GM12878 (cell line): ENCODE measurements around the gene TDRKH. TPM values are rescaled to one million over a fixed set of nuclear protein-coding genes. Genes with fewer than 3 reads are reported as not detected.
"Not testable (repeated sequence)": the region's sequence is repeated elsewhere in the genome, so short reads cannot be mapped to it uniquely, and the experiment has no call there.

Experiments used
- ATAC-seq: fragments of 200-7000 bp; cut with Tn5 transposase; 3 replicates; pipeline ENCODE4 v1.9.1; 2020; ENCODE audit warnings: mild to moderate bottlenecking, moderate library complexity
- BruUV-seq: library from RNA; stranded (reverse); fragments of 400-500 nt; replicated peaks from 2 replicates; lab custom pipeline; 2021; lab: Mats Ljungman, UMichigan
- CTCF ChIA-PET: fragments of 300-600 bp; sonication (Branson Sonifier 250); formaldehyde crosslinking; extraction: SDS; loops from one replicate; lab custom pipeline; 2021; ENCODE audit warnings: inconsistent platforms; lab: Yijun Ruan, JAX
- POLR2A ChIA-PET: fragments of 350-600 bp; formaldehyde crosslinking; extraction: SDS; loops from one replicate; lab custom pipeline; 2021; ENCODE audit warnings: inconsistent platforms; lab: Charles Lee
- RAD21 ChIA-PET: fragments of 300-600 bp; sonication (Branson Sonifier 250); formaldehyde crosslinking; loops from one replicate; lab custom pipeline; 2023; ENCODE audit warnings: antibody characterized with exemption; ENCODE audit not compliant: unreplicated experiment; lab: Charles Lee
- SMC1A ChIA-PET: fragments of 300-600 bp; sonication (Branson Sonifier 250); formaldehyde crosslinking; loops from one replicate; lab custom pipeline; 2023; ENCODE audit not compliant: unreplicated experiment, uncharacterized antibody; lab: Charles Lee
- DNase-seq: peaks from one replicate; pipeline ENCODE4 v3.0.0-alpha.2; 2011; ENCODE audit warnings: low read depth, low spot score
- FAIRE-seq: peaks from 3 replicates; lab custom pipeline; 2011; peaks lifted over from hg19 to GRCh38; lab: Jason Lieb, UNC
- H2AFZ ChIP-seq: 2 replicates; pipeline ENCODE4 v1.6.0; 2011; ENCODE audit warnings: low read depth, low read length, control low read depth; ENCODE audit not compliant: control insufficient read depth
- H3K27ac ChIP-seq: 2 replicates; pipeline ENCODE4 v1.5.1; 2011; ENCODE audit warnings: control low read depth; ENCODE audit not compliant: control insufficient read depth, insufficient read depth
- H3K27me3 ChIP-seq, 2 experiments: replicated peaks in 1 of 2; 2 replicates each; pipeline versions ENCODE4 v1.6.0 to v1.6.1; 2011; ENCODE audit warnings: low read length in 1 of 2; ENCODE audit not compliant: control insufficient read depth in 2 of 2, insufficient read depth in 2 of 2
- H3K36me3 ChIP-seq, 2 experiments: 2 replicates each; pipeline ENCODE4 v1.5.1; 2011; ENCODE audit warnings: low read length in 1 of 2; ENCODE audit not compliant: control insufficient read depth in 2 of 2, insufficient read depth in 2 of 2
- H3K4me1 ChIP-seq: 2 replicates; pipeline ENCODE4 v1.6.1; 2011; ENCODE audit warnings: mild to moderate bottlenecking, low read length, moderate library complexity, mixed read lengths; ENCODE audit not compliant: control insufficient read depth, insufficient read depth
- H3K4me2 ChIP-seq: 2 replicates; pipeline ENCODE4 v1.6.0; 2011; ENCODE audit warnings: control low read depth; ENCODE audit not compliant: control insufficient read depth, insufficient read depth
- H3K4me3 ChIP-seq: fragments of 200-600 bp; sonication (generic); 2 replicates; pipeline ENCODE4 v1.5.1; 2016
- H3K79me2 ChIP-seq: 2 replicates; pipeline ENCODE4 v1.6.0; 2011; ENCODE audit warnings: low read length; ENCODE audit not compliant: control insufficient read depth, insufficient read depth
- H3K9ac ChIP-seq: 2 replicates; pipeline ENCODE4 v1.8.0; 2011; ENCODE audit warnings: low read length, control low read depth, mixed read lengths; ENCODE audit not compliant: control insufficient read depth, insufficient read depth
- H3K9me3 ChIP-seq: replicated peaks from 3 replicates; pipeline ENCODE4 v1.5.1; 2011; ENCODE audit warnings: mild to moderate bottlenecking, low read length; ENCODE audit not compliant: control insufficient read depth, insufficient read depth
- H4K20me1 ChIP-seq: 2 replicates; pipeline ENCODE4 v1.6.0; 2011; ENCODE audit not compliant: control insufficient read depth, insufficient read depth
- EZH2 ChIP-seq: IDR thresholded peaks from 2 replicates; pipeline ENCODE4 v1.6.1; 2012; ENCODE audit warnings: low read depth, mild to moderate bottlenecking, control low read depth, inconsistent platforms, low read length, borderline replicate concordance; ENCODE audit not compliant: control insufficient read depth
- WGBS: methylation state at CpG from one replicate; pipeline ENCODE4 v1.1.6; 2016; ENCODE audit warnings: low lambda C conversion rate; ENCODE audit not compliant: insufficient replicate concordance, insufficient coverage; ENCODE audit errors: missing lambda C conversion rate; 5-methylcytosine and 5-hydroxymethylcytosine counted together
- in situ Hi-C: fragments of 300-500 bp; cut with MboI; formaldehyde crosslinking; loops from 9 replicates; pipeline ENCODE4 v1.14.3; 2018; ENCODE audit warnings: mixed read lengths
- intact Hi-C: fragments of 100-400 bp; cut with micrococcal nuclease; formaldehyde crosslinking; loops from one replicate; pipeline ENCODE4 v1.14.2; 2022; ENCODE audit not compliant: unreplicated experiment
- polyA plus RNA-seq, 11 experiments: library from polyadenylated mRNA; depleted of rRNA in 4 of 11; unstranded in 6 of 11; stranded (reverse) in 5 of 11; fragments of >200 nt; fragmentation: Nextera tagmentation in 4 of 11; fragmentation: Illumina TruSeq in 1 of 11; extraction: Ambion mirVana in 4 of 11; extraction: Trizol in 1 of 11; gene quantifications; 1 replicate in 1 of 11; 2 replicates in 10 of 11; pipeline versions ENCODE4 v1.2.1 to v1.2.3, GENCODE V29; 2011 to 2016; ENCODE audit warnings: inconsistent platforms in 2 of 11, missing spikeins in 2 of 11, low read depth in 1 of 11
- total RNA-seq, 4 experiments: library from RNA; depleted of rRNA in 3 of 4; stranded (reverse); fragments of >200 nt in 3 of 4; fragmentation: Illumina TruSeq in 1 of 4; extraction: Trizol in 1 of 4; gene quantifications; 2 replicates each; pipeline versions ENCODE4 v1.2.1 to v1.2.3, GENCODE V29; 2013 to 2021
- TF ChIP-seq, protein P1 (sequence below): fragments of 450-650 bp; IDR thresholded peaks from 2 replicates; pipeline ENCODE4 v1.6.1; 2016; ENCODE audit warnings: mild to moderate bottlenecking, moderate library complexity, borderline replicate concordance

The TDRKH gene
- total and polyA plus RNA-seq, 10 of the 15 experiments (the other 5 are each of a cell fraction or from before 2014, with no cell fraction given) = 1.3 to 8.4 (median 2.9) TPM

DNA sequence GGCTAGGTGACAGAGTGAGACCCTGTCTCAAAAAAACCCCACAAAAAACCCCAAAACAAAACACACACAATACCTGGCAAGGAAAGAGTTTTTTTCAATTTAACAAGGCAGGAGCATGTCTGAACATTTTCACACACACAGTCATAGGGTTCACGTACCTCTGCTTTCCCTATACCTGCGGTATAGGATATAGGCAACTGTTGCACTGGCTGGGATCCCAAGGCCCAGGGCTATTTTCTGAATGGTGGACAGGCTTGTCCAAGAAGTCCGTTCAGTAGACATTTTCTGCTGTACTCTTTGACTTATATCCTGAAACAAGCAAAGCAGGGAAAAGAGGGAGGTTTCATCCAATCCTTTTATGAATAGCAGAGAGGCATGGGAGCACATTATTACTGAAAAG, 7.6 kb downstream of the TDRKH start:
- H3K4me2 ChIP-seq = no peak overlapping the region
- WGBS = 77% methylated on average over 3 of the region's 3 CpGs
- H2AFZ ChIP-seq = no peak overlapping the region
- no peaks in the 10 kb centered on the region; a peak in 1 of 4 replicates for H3K27me3 ChIP-seq
- no peaks in the 10 kb centered on the region for H3K9me3 ChIP-seq
- H3K4me1 ChIP-seq = no peaks in the 10 kb centered on the region
- in situ Hi-C loops (no loop called here), intact Hi-C loops (no loop called here)
- no peak for FAIRE-seq
- BruUV-seq = no TSS peak
- no peaks in the 10 kb centered on the region for H3K79me2 ChIP-seq
- no peak for TF ChIP-seq EZH2
- TF ChIP-seq, protein P1, sequence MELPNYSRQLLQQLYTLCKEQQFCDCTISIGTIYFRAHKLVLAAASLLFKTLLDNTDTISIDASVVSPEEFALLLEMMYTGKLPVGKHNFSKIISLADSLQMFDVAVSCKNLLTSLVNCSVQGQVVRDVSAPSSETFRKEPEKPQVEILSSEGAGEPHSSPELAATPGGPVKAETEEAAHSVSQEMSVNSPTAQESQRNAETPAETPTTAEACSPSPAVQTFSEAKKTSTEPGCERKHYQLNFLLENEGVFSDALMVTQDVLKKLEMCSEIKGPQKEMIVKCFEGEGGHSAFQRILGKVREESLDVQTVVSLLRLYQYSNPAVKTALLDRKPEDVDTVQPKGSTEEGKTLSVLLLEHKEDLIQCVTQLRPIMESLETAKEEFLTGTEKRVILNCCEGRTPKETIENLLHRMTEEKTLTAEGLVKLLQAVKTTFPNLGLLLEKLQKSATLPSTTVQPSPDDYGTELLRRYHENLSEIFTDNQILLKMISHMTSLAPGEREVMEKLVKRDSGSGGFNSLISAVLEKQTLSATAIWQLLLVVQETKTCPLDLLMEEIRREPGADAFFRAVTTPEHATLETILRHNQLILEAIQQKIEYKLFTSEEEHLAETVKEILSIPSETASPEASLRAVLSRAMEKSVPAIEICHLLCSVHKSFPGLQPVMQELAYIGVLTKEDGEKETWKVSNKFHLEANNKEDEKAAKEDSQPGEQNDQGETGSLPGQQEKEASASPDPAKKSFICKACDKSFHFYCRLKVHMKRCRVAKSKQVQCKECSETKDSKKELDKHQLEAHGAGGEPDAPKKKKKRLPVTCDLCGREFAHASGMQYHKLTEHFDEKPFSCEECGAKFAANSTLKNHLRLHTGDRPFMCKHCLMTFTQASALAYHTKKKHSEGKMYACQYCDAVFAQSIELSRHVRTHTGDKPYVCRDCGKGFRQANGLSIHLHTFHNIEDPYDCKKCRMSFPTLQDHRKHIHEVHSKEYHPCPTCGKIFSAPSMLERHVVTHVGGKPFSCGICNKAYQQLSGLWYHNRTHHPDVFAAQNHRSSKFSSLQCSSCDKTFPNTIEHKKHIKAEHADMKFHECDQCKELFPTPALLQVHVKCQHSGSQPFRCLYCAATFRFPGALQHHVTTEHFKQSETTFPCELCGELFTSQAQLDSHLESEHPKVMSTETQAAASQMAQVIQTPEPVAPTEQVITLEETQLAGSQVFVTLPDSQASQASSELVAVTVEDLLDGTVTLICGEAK = no peak
- H3K36me3 ChIP-seq = no peaks in the 10 kb centered on the region
- no peak for ATAC-seq
- DNase-seq = no peak
- ChIA-PET SMC1A (no interaction called here), CTCF (interaction anchor here (0.6 kb wide), 1 partner anchor 42 kb away, joined by 3 read pairs; no protein-coding TSS in a partner anchor), RAD21 (no interaction called here), POLR2A (no interaction called here)
- H4K20me1 ChIP-seq = no peaks in the 10 kb centered on the region
- no peak overlapping the region for H3K27ac ChIP-seq
- H3K9ac ChIP-seq = no peak overlapping the region
- H3K4me3 ChIP-seq = no peak overlapping the region

DNA sequence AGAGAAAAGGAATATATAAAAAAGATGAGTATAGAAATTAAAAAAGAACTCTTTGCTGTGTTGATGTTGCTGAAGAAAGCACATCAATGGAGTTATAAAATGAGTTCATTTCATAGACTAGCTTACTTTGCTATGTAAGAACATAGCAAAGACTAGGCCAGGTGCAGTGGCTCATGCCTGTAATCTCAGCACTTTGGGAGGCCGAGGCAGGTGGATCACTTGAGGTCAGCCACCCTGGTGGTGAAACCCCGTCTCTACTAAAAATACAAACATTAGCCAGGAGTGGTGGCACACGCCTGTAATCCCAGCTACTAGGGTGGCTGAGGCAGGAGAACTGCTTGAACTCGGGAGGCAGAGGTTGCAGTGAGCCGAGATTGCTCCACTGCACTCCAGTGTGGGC, 8.3 kb downstream of the TDRKH start:
- ATAC-seq, DNase-seq, BruUV-seq, FAIRE-seq, CTCF ChIA-PET, H3K4me1 ChIP-seq, in situ Hi-C loops, intact Hi-C loops, POLR2A ChIA-PET, H3K36me3 ChIP-seq, H3K79me2 ChIP-seq, H2AFZ ChIP-seq, H3K9me3 ChIP-seq, H3K9ac ChIP-seq, H4K20me1 ChIP-seq, H3K27me3 ChIP-seq, H3K4me3 ChIP-seq, SMC1A ChIA-PET, RAD21 ChIA-PET, H3K4me2 ChIP-seq, H3K27ac ChIP-seq: not testable (repeated sequence)
- WGBS = 84% methylated on average over 5 of the region's 5 CpGs

DNA sequence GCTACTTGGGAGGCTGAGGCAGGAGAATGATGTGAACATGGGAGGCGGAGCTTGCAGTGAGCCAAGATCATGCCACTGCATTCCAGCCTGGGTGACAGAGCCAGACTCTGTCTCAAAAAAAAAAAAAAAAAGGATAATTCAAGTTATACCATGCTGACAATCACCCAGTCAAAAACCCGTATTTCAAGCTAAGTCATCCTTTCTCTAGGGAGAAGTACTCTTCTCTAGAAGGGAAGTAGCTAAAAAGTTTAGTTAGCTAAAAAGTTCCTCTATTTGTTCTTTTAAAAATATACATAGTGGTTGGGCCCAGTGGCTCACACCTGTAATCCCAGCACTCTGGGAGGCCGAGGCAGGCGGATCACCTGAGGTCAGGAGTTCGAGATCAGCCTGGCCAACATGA, 9.6 kb downstream of the TDRKH start:
- H3K27me3 ChIP-seq, DNase-seq, RAD21 ChIA-PET, BruUV-seq, in situ Hi-C loops, intact Hi-C loops, H3K79me2 ChIP-seq, H3K27ac ChIP-seq, H3K4me2 ChIP-seq, H3K36me3 ChIP-seq, H3K9ac ChIP-seq, FAIRE-seq, H3K4me3 ChIP-seq, H2AFZ ChIP-seq, H3K9me3 ChIP-seq, ATAC-seq, SMC1A ChIA-PET, H3K4me1 ChIP-seq, H4K20me1 ChIP-seq: not testable (repeated sequence)
- 88% methylated on average over 5 of the region's 5 CpGs for WGBS
- CTCF ChIA-PET = interaction anchor here (0.8 to 1.1 kb wide), 2 partner anchors 14 to 18 kb away, joined by 3 read pairs; partner anchors contain the start of gene MRPL9
- POLR2A ChIA-PET = interaction anchor here (0.6 to 1.4 kb wide), 4 partner anchors 9 to 554 kb away, joined by 3 to 4 read pairs (median 4); no protein-coding TSS in a partner anchor
